ENCODE data around the gene ALAS2. TPM values are rescaled to one million over a fixed set of nuclear protein-coding genes. Genes with fewer than 3 reads are reported as not detected.
"Not testable (repeated sequence)": the region's sequence is repeated elsewhere in the genome, so short reads cannot be mapped to it uniquely, and the experiment has no call there.

The ALAS2 gene
- total RNA-seq, 2 experiments from 2014 or later, result not detected

DNA sequence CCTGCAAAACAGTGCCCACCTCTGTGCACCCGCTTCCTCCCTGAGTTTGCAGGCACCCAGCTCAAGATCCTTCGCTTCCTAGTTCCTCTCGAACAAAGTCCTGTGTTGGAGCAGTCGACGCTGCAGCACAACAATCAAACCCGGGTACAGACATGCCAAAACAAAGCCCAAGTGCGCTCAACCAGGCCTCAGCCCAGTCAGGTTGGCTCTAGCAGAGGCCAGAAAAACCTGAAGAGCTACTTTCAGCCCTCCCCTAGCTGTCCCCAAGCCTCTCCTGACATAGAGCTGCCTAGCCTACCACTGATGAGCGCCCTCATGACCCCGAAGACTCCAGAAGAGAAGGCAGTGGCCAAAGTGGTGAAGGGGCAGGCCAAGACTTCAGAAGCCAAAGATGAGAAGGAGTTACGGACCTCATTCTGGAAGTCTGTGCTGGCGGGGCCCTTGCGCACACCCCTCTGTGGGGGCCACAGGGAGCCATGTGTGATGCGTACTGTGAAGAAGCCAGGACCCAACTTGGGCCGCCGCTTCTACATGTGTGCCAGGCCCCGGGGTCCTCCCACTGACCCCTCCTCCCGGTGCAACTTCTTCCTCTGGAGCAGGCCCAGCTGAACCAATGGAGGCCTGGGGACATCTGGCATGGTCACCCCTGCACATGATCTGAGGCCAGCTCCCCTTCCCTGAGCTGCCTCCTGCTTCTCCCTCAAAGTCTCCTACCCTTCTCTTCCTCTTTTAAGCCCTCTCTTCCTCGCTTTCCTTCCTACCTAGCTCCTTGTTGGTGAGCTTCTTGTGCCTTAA, 23.8 kb downstream of the ALAS2 start:
- ChIA-PET POLR2A (no interaction called here), CTCF (interaction anchor here (0.6 kb wide), 1 partner anchor 642 kb away, joined by 4 read pairs; no protein-coding TSS in a partner anchor)

- POLR2A ChIA-PET, result no interaction called here
- CTCF ChIA-PET, result no interaction called here
These were observed 25.5 kb downstream of the ALAS2 start for GRCh38 chrX:55005256-55005655.

GRCh38 chrX:55004231-55004630, 26.5 kb downstream of the ALAS2 start:
- ChIA-PET CTCF (no interaction called here), POLR2A (no interaction called here)

DNA sequence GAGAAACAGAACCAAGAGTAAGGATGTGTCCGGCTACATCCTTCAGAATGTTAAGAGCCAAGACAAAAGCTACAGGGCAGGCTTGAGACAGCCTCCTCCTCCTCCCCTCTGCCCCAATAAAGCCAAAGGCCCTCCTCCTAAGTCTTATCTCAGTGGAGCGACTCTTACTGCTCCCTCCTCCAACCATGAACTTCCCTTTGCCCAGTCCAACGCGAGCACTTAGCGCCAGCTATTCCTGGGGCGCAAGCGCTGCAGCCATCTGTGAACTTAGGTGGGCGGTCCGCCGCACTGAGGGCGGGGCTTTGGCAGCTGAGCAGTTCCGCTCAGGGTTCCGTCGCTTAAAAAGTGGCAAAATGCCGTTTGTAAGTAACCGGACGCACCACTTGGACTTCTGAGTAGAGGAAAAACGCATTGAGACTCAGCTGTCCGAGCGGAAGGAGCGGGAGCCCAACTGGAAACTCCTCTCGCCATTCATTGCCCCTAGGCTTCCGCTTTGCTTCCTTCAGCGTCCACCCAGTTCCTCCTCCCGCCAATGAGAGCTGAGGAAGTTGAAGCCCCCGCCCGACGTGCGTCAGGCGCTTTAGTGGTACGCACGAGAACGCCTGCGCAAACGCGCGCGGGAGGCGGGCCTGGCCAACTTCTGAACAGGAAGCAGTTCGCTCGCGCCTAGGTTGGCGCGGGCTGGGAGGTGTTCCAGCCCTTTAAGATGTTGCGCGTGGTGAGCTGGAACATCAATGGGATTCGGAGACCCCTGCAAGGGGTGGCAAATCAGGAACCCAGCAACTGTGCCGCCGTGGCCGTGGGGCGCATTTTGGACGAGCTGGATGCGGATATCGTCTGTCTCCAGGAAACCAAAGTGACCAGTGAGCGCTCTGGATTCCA, 30.8 kb downstream of the ALAS2 start, which contains the start of gene APEX2:
Gene APEX2, plus strand, starts transcription at position 647 of the 882 bp plus-strand sequence. Its CDS starts 60 bp downstream, at position 707.
- ChIA-PET POLR2A (interaction anchor here (0.6 to 1.6 kb wide), 4 partner anchors 10 to 971 kb away, joined by 3 to 6 read pairs (median 3); no protein-coding TSS in a partner anchor), CTCF (interaction anchor here (1.7 kb wide), 1 partner anchor 10 kb away, joined by 4 read pairs; no protein-coding TSS in a partner anchor)

DNA sequence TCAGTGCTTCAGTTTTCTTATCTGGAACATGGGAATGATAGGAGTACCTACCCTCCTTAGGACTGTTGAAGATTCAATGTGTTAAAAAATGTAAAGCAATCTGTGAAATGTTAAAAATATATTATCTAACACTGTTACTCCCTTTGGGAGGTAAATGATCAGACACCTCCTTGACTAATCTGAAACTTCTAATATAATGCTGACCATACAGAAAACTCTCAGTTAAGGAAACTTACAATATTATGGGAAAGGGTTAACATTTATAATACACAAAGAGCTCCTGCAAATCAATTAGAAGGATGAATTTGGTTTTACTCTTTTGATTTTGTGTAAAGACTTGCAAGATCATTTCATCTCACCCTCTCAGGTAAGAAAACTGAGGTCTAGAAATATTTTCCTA, 35.2 kb downstream of the ALAS2 start:
- ChIA-PET CTCF (no interaction called here), POLR2A (no interaction called here)

DNA sequence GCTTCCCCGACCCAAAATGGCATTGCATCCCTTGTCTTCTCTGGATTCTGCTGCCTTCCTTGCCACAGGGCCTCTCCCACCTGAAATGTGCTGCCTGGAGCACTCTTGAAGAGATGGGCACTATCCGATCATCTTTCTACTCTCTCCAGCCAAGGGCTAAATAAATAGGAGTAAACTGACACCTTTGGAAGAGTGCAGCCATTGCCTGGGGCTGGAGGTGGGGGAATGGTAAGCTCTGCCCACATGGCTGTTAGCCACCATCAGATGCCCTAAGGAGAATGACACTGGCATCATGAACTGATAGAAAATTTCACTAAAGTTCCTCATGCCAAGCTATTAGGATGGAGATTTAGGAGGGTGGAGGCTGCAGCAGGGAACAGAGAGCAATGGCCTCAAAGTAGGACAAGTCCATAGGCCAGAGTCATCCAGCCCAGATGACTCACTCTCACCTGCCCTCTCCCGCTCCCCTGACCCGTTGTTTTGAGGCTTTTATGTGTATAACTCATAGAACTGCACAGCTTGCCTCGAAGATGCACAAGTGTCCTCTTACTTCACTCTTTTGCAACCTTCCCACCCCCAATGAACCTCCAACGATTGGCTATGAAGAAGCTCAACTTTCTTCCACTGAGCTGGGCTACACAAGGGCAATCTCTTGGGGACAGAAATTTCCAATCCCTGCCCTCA, 36.0 kb downstream of the ALAS2 start:
- POLR2A ChIA-PET, result no interaction called here

GRCh38 chrX:54994099-54994498, 36.7 kb downstream of the ALAS2 start, which contains the start of gene PFKFB1:
TSS of gene PFKFB1 (minus strand) at chrX:54994188. CDS start at chrX:54994007, 181 bp downstream.
- POLR2A ChIA-PET, result no interaction called here
- CTCF ChIA-PET, result no interaction called here

More for the DNA sequence above, 36.0 kb downstream of the ALAS2 start:
- CTCF ChIA-PET, result no interaction called here

DNA sequence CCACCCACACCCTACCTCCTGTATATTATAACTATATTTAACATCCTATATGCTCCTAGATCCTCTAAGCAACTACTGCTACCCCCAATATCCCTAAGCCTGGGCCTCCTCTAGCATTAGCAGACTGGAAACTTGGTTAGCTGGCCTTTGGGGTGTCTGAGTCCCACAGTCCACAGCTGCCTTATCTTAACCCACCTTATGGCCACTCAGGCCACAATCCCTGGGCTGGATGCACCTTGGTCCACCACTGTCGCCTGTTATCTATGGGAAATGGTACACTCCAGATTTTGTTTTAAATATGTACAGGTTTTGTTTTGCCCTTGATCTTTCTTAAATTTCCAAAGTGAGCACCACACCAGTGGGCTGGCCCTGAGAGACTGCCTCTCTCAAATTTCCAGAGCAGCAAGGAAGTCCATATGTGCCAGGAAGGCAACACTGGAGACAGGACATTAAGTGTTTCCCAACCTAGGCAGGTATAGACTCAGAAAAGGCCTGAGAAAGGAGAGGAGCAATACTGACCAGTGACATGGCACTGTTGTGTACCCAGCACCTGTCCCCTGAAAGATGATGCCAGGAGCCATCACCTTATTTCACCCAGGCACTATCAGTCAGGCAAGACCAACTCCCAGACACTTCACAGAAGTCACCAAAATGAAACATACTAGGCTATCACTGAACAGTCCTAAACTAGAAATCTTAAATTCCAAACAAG, 37.7 kb downstream of the ALAS2 start:
- CTCF ChIA-PET, result no interaction called here
- POLR2A ChIA-PET, result no interaction called here

GRCh38 chrX:54991706-54992105, 39.1 kb downstream of the ALAS2 start:
- ChIA-PET CTCF (no interaction called here), POLR2A (no interaction called here)

- CTCF ChIA-PET, POLR2A ChIA-PET: not testable (repeated sequence)
These were observed 47.5 kb downstream of the ALAS2 start for GRCh38 chrX:54983306-54983705.

- ChIA-PET POLR2A (no interaction called here), CTCF (no interaction called here)
These were observed 50.4 kb downstream of the ALAS2 start for GRCh38 chrX:54980334-54980733.

- CTCF ChIA-PET, result no interaction called here
- POLR2A ChIA-PET, result no interaction called here
These were observed 51.3 kb downstream of the ALAS2 start for GRCh38 chrX:54979432-54979831.

DNA sequence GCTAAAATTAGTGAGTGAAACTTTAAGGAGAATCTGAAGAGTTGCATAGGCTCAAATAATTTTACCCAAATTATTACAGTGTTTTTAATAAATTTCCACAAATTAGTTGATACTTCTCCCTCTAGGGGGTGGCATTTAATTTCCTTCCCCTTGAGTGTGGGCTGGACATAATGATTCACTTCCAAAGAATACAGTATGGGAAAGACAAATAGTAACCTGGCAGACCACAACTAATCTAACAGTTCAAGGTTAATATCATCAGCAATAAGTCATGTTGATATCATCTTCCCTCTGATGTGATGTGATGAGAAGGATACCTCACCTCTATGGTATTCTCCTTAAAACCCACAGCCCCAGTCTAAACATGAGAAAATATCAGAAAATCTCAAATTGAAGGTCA, 52.3 kb downstream of the ALAS2 start:
- POLR2A ChIA-PET, result no interaction called here

DNA sequence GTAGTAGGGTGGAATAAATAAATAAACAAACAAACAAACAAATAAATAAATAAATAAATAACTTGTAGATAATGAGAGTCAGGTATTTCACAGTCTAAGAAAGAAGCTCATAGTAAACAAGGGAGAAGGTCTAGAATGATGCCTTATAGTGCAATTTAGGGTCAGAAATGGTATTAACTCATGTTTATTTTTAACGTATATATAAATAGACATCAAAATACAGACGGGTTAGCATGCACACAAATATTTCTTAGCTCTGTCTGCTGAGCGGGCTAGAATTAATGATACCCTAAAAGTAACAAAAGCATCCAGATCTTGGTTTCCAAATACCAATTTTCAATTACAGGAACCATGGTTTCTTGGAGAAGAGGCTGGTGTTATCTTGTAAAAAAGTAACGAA, 53.4 kb downstream of the ALAS2 start:
- ChIA-PET POLR2A (no interaction called here), CTCF (no interaction called here)

More for the DNA sequence above, 52.3 kb downstream of the ALAS2 start:
- CTCF ChIA-PET, result no interaction called here

GRCh38 chrX:54964766-54965497, 65.8 kb downstream of the ALAS2 start:
- CTCF ChIA-PET, result no interaction called here
- POLR2A ChIA-PET, result no interaction called here

DNA sequence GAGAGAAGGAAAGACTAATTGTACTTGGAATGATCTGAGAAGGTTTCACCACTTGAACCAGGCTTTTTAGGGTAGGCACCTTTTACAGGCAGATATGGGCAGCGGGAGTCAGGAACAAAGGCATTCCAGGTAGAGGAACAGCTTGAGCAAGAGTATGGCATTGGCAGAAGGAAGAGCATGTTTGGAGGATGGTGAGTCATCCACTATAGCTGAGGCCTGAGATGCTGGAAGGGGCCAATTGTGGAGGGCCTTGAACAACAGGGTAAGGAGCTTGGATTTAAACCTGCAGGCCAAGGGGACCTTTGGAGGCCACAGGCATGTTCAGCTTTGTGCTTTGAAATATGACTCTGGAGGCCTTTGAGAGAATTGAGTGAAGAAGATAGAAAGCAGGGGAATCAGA, 69.0 kb downstream of the ALAS2 start:
- POLR2A ChIA-PET, result no interaction called here
- CTCF ChIA-PET, result no interaction called here

Measured in activated CD8-positive, alpha-beta memory T cell treated with anti-CD3 and anti-CD28 coated beads for 36 hours (primary cell).